NCI-H748 treated with DMSO at 0.1 percent for 48 hours (cell line): Measurements from ENCODE around the gene NOC4L.
"Not testable (repeated sequence)": the region's sequence is repeated elsewhere in the genome, so short reads cannot be mapped to it uniquely, and the experiment has no call there.

Experiments used
- DNase-seq: peaks from one replicate; lab custom pipeline; 2025; lab: John Stamatoyannopoulos, UW

Gene NOC4L

DNA sequence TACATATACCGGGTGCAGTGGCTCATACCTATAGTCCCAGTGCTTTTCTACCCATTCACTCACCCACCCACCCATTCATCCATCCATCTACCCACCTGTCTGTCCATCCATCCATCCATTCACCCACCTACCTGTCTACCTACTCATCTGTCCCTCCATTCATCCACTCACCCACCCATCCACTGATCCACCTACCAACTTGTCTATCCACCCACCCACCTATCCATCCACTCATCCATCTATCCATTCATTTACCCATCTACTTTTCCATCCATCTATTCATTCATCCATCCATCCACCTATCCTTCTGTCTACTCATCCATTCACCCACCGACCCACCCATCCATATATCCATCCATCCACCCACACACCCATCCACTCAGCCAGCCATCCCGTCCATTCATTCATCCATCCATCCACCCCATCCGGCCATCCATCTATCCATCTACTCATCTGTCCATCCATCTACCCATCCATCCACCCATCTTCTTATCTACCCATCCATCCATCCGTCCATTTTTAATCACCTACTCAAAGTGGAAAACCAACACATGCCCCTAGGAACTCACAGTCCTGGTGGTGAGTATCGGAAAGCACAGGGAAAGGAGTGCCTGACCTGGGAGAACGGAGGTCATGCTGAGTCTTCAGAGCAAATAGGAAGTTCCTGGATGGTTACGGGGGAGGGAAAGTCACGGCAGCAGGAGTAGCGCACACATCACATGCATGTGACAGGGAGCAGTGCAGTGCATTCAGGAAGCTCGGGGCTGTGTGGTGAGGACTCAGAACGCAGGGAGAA is 20.1 kb upstream of the NOC4L start:
- no peak for DNase-seq

DNA sequence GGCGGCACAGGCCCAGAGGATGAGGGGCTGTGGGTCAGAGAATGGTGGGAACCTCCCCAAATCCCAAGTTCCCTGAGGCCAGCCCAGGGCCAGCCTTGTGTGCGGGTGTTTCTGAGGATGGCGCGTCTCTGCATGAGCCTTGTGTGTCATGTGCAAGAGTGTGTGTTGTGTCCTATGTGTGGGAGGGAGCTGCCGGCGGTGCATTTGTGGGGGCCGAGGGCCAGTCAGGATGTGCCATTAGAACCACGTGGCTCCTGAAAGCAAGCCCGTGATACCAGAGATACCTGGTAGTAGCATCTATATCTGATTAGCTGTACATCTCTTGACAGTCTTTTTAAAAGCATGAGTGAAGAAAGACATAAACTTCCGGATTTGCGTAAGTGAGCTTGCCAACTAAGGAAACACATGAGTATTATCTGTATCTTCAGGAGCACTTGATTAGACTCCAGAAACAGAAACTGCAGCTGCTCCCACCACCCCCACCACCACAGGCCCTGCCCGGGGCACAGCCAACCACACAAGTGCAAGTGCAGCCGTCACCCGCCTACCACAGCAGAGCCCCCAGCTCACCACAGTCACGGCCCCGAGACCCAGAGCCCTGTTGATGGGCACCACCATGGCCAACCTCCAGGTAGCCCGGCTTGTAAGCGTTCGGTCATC is 19.4 kb upstream of the NOC4L start:
- DNase-seq = no peak

DNA sequence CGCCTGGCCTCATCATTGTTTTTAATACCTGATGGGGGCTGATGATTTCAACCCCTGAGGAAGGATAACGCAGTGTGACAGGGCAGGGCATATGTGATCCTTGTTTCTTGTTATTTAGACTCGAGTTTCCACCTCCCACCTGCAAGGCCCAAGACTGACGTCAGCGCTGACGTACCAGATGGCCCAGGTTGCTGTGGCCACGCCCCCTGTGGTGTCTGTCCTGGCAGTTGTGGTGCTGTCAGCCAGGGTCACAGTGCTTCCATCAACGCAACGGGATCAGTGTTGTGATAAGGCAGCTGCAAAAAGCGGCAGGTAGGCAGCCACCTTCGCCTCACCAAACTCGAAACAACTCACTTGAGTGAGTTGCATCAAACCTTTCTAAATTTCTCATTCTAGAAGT is 18.5 kb upstream of the NOC4L start:
- DNase-seq = no peak

DNA sequence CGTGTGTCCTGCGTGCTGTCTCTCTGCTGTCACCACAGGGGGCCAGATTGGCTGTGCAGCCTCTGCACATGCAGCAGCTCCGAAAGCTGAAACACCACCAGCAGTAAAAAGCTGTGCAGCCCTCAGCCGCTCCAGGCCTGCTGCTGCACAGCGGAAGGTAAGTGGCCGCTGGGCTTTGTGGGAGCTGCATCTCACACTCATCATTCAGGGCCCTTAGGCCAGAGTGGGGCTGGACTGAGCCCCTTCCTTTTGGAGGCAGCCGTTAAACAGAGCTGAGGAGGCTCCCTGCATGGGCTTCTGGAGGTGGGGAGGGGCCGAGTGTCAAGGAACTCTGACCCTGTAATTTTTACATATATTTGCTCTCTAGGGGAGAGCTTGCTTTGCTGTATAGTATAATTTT is 17.2 kb upstream of the NOC4L start:
- DNase-seq = no peak

DNA sequence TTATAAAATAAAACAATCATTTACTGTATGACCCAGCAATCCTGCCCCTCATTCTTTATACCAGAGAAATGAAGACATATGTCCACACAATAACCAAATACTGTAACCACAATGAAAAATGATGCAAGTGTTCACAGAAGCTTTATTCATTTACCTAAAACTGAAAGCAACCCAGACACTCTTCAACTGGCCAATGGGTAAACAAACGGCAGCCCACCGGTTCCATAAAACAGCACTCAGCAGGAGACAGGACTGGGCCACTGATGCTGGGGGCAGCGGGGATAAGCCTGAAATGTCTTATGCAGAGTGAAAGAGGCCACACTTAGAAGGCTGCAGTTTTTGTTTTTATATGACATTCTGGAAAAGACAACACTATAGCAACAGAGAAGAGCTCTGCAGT is 15.2 kb upstream of the NOC4L start:
- no peak for DNase-seq

DNA sequence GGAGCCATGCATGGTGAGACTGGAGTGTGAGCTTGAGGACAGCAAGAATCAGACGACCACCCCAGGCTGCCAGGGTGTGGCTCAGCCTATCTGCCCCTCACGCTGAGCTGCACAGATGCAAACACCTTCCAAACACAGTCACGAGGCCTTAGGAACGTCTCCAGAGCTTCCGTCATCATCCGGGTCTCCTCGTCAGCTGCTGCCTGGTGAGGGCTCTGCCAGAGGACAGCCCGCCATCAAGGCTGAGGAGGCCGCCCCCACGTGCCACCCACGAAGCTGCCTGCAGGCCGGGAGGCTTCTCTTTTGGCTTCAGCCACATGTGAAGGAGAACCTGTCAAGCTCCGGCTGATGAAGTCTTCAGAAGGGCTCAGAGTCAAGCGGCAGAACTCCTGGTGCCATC is 13.6 kb upstream of the NOC4L start:
- no peak for DNase-seq

DNA sequence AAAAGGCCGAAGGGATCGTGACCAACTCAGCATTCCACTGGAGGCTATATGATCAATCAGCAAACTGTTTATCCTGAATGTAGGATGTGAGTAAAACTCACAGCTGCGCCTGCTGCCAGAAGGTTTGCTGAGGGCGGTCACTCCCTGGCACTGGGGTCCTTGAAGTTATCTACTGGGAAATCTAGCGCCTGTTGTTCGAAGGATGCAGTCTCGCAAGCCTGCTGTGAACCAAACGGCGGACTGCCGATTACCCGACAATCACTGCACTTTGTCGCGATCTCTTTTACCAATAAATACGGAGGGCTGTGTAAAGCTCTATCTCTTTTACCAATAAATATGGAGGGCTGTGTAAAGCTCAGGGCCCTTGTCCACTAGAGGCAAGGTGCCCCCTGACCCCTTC is 13.0 kb upstream of the NOC4L start:
- no peak for DNase-seq

DNA sequence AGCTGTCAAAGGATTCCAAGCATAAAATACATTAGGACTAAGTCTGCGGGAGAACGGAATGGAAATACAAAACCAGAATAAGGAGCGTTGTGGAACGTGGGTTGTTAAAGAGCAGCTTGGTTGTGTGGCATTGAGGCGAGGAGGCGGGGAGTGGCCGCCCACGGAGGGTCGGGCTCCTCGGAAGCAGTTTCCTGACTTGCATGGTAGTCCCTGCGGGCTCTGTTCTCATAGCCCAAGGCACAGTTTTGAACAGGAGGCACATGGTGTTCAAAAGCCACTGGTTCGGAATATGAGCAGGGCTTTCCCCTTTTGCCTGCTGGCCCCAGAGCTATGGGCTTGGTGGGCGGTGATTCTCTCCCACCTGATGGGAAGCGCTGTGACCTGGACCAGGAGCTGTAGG is 12.3 kb upstream of the NOC4L start:
- no peak for DNase-seq

DNA sequence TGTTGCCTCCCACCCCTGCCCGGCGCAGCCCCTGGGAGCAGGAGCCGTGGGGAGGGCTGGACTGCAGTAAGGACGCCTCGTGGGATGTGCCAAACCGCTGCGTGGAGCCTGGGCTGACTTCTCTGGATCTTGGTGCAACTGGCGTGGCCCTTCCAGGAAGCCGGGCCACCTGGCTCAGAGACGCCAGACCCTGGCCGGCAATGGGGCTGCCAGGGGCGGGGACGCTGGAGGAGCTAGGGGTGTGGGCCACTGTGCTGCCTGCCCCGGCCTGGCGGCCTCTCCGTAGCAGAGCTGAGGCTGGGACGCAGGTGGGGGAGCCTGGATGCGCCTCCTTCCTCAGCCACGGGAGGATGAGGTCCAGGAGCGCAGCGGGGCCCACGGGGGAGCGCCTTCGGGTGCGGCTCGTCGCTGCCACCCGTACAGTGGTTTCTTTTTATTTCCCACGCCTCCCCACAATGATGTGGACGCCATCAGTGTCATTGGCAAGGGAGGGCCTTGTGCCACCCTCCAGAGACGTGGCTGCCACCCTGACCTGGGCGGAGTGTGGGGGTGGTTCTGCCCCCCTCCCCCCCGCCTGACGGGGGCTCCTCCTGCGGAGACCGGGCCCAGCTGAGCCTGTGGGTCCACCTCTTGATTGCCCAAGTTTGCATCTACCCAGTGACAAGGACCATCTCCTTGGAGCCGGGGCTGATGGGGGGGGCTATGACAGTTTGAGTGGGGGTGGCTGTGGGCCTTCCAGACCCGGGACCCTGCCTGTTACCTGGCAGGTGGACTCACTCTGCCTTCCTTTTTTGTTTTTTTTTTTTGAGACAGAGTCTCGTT is 11.4 kb upstream of the NOC4L start:
- DNase-seq = no peak

DNA sequence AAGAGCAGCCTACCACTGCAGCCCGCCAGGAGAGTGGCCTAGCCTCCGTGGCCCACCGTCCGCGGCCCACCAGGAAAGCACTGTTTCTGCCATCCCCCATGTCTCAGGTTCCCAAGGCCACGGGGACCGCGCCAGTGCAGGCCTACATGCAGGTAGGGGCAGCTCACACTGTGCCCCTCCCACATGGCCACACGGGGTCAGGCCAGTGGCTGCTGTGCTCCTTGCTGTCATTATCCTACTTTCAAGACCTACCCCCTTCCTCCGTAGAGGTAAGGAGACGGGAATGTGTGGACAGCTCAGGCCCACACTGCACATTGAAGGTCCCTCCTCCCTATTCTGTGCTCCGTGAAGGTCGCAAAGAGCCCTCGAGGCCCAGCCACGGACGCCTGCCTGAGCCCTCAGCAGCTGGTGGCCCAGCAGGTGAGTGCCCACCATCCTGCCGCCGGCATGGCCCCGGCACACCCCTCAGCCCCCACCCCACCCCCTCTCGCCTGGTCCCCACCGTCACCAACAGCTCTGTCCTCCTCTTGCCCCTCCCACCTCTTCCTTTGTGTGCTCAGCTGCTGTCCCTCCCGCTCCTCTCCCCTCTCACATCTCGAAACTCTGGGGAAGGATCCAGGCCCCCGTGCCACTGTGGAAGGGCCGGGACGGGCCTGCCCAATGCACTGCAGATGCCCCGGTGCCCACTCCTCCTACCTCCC is 10.2 kb upstream of the NOC4L start:
- peak; percentile 51 for DNase-seq

DNA sequence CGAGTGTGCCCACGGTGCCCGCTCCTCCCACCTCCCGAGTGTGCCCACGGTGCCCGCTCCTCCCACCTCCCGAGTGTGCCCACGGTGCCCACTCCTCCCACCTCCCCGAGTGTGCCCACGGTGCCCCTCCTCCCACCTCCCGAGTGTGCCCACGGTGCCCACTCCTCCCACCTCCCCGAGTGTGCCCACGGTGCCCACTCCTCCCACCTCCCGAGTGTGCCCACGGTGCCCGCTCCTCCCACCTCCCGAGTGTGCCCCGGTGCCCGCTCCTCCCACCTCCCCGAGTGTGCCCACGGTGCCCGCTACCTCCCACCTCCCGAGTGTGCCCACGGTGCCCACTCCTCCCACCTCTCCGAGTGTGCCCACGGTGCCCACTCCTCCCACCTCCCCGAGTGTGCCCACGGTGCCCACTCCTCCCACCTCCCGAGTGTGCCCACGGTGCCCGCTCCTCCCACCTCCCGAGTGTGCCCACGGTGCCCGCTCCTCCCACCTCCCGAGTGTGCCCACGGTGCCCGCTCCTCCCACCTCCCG is 9.5 kb upstream of the NOC4L start:
- DNase-seq = not testable (repeated sequence)

DNA sequence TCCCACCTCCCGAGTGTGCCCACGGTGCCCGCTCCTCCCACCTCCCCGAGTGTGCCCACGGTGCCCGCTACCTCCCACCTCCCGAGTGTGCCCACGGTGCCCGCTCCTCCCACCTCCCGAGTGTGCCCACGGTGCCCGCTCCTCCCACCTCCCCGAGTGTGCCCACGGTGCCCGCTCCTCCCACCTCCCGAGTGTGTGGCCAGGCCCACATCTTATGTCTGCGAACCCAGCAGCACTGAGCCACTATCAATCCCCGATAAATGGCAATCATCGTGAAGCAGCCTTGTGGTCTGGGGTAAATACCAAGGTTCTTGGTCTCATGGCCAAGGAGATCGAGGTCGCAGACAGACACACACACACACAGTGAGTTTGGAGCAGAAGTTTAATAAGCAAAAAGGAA is 8.0 kb upstream of the NOC4L start:
- not testable (repeated sequence) for DNase-seq

DNA sequence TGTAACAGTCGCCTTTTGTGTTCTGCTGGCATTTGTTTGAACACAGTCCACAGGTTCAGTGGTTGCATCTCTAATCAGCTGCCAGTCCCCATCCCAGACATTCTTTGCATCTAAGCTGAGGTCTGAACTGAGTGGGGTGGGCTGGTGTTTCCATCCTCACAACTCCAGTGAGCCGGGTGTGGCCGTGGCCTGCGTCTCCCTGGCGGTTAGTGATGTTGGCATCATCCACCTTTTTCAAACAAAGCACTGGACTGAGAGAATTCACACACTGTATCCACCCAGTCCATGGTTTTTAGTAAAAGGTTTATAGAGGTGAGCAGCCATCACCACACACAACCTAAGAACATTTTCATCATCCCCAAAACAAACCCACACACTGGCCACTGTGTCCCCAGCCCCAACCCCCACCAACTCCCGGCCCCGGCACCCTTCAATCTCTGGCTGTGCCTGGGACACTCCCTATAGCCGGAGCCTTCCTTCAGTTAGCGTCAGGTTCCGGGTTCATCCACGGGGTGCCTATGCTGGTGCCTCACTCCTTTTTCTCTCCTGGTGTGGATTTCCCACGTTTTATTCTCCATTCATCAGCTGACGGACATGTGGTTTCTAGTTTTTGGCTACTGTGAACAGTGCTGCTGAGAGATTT is 6.7 kb upstream of the NOC4L start:
- DNase-seq = no peak

DNA sequence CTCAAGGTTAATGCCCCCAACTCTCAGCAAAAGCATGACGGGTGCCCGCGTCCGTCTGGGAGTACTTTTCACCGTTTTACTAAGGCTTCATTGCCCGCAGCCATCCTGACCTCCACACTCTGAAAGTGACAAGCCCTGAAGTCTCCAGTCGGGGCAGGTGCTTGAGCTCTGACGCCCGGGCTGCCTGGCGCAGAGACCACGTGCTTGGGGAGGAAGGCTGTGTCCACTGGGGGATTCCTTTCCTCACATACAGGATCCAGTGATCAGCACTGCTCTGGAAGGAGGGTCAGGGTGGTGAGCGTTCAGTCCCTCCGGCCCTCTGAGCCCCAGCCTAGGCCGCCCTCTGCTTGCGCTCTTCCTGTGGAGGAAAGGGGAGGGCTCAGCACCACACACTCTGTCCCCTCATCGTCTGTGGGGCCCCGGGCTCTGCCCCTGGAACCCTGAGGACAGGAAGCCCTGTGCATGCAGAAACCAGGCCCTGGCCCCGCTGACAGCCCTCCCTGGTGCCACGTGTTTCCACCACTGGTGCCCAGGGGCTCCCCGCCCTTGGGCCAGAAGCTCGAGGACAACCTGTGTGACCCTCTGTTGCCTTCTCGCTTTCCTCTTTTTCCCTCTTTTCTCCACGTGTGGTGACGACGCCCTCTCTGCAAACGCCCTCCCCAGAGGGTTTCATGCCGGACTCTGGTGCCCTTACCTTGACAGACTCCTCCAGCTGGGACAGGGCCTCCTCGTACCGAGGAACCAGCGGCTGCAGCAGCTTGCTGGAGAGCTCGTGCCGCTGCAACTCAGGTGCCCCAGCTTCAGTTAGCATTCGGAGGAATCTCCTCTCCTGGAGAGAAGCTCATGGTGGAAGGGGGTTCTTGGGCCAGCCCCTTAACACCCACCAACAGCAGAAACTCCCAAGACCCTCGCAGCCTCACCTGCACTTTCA is 5.1 kb upstream of the NOC4L start:
- DNase-seq = no peak

DNA sequence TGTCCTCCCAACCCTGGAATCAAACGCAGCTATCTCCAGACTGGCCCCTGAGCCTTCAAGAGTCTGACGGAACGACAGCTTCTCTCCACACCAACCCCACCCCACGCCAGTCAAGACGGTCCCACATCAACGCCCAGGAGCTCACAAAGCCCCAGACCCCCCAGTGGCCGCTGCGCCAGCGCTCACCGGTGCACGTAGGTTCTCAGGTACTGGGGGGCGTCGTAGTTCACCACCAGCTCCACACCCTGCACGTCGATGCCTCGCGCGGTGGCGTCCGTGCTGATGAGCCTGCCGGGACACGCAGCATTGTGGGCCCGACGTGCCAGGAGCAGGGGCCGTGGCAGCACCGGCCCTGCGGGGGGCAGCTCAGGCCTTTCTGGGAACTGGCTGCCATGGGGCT is 4.3 kb upstream of the NOC4L start:
- DNase-seq = no peak

DNA sequence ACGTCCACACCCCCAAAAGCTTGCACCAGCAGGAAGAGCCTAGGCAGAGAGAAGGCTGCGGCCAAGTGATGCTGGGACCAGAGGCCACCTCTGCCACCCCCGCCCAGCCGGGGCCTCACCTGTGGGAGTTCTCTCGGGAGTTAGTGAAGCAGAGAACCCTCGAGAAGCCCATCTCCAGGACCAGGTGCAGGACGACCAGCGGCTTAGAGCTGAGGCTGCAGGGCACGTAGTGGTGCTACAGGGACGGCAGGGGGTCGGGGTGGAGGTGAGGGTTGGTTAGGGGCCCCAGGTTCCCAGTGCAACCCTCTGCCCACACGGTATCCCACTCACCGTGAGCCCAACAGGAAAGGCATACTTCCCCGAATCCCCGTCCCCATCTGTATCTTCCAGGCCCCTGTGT is 3.8 kb upstream of the NOC4L start:
- DNase-seq = no peak

DNA sequence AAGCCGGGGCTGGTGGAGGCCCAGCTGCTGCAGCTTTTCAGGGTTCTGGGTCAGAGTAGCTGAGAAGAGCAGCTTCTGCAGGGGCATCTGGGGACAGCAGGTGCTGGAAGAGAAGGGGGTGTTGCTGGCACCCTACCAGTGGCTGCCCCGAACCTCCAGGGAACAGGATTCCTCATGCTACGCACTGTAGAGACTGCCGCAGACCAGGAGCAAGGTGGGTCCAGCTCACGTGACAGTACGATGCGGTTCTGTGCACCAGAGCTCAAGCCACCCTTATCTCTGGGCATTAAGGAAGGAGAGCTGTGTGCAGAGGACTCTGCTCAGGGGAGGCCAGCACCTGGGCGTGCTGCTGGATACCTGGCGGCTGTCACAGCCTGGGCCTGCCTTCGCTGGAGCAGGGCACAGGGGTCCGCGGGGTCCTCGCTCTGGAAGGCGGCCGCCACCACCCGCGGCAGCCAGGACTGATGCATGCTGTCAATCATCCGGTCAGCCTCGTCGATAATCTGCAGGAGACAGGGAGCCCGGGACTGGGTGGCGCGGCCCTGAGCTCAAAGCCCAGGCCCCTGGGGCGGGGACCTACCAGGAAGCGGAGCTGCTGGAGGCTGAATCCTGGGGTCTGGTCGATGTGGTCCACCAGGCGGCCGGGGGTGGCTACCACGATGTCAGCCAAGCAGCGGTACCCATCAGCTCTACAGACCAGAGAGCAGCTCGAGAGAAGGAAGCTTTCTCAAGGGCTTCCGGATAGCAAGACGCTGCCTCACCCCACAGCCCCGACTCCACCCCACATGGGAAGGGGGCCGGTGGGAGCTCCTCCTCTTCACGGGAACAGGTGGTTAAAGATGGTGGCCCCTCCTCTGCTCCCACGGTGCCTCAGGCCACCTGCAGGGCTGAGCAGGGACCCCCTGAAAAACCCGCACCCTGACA is 3.1 kb upstream of the NOC4L start:
- no peak for DNase-seq

DNA sequence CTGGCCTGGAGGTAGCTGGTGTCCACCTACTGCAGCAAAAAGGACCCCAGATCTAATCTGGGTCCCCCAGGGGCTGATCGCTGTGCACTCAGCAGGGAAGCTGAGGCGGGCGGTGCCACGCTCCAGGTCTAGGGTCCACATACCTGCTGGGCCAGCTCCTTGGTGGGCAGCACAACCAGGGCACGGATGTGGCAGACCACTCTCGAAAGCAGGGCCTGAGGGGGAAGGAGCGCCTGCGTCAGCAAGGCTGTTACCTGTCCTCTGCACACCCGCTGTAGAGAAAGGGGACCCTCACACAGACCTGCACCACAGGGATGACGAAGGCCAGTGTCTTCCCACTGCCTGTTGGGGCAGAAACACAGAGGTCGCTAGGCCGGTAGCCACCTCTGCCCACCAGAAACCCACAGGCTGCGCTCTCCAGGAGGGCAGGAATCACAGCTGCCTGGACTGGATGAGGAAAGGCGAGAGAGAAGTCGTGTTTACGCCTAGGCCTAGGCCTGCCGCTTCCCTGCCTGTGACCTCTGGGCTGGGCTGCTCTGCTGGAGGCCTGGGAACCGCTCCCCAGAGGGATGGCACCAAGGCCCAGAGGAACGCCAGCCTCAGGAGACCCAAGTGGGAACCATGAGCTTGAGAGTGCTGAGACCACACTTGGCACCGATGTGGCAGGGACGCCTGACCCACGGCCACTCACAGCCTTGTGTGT is 2.1 kb upstream of the NOC4L start:
- no peak for DNase-seq
